GM19328 (cell line): ENCODE results near the gene POC1A.
"Not testable (repeated sequence)": the region's sequence is repeated elsewhere in the genome, so short reads cannot be mapped to it uniquely, and the experiment has no call there.

Experiments
- ATAC-seq: cut with Tn5 transposase; IDR thresholded peaks from one replicate; pipeline ENCODE4 v1.9.1; 2021; ENCODE audit warnings: mild to moderate bottlenecking, moderate library complexity; ENCODE audit not compliant: unreplicated experiment

Gene POC1A

DNA sequence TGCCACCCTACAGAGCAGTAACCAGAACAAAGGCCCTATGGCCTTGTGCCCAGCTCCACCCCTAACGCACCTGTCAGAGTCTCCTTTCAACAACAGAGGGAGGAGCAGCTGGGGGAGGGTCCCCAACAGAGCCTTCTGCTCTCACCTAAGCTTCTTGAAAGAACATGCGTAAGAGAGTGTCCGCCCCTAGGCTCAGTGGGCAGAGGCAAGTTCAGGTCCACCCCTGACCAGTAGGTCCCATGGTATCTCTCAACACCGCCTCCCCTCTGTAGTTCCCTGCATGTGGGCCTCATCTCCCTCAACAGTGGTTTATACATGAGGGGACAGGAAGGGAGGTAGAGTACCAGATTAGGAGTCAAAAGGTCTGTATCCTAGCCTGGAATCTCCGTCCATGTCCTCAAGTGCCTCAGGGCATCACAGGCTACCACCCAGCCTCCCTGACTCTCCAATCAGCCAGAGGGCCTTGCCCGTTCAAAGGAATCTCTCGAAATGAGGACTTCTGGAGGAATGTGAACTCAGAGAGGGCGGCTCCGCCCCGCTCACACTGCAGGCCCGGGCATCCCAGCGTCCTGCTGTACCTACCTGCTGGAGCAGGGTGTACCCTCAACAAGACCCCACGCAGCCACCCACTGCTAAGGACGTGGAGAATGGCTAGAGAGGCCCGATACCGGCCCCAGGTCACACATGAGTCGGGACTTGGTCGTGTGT lies 680 bp downstream of the POC1A start:
- no peak for ATAC-seq

DNA sequence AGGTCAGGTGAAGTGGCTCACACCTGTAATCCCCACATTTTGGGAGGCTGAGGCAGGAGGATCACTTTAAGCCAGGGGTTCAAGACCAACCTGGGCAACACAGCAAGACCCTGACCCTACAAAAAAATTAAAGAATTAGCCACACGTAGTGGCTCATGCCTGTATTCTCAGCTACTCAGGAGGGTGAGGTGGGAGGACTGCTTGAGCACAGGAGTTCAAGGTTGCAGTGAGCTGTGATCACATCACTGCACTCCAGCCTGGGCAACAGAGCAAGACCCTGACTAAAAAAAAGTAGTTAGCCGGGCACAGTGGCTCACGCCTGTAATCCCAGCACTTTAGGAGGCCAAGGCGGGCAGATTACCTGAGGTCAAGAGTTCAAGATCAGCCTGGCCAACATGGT lies 2.2 kb downstream of the POC1A start:
- ATAC-seq, result not testable (repeated sequence)

DNA sequence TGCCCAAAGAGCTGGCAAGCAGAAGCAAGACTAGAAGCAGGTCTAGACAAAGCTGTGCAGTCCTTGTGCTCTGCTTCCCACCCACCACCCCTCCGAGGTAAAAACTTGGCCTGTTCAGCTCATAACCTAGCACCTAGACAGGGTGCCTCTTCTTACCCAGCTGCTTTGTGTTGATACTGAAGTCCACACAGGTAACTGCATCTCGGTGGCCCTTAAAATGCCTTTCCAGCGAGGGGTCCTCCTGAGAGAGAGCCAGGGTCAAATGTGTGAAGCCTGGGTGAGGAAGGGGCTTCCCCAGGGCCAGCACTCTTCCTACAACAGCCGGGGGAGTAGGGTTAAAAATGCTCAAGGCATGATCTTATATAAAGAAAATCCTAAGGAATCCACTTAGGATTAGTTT lies 3.4 kb downstream of the POC1A start:
- no peak for ATAC-seq

DNA sequence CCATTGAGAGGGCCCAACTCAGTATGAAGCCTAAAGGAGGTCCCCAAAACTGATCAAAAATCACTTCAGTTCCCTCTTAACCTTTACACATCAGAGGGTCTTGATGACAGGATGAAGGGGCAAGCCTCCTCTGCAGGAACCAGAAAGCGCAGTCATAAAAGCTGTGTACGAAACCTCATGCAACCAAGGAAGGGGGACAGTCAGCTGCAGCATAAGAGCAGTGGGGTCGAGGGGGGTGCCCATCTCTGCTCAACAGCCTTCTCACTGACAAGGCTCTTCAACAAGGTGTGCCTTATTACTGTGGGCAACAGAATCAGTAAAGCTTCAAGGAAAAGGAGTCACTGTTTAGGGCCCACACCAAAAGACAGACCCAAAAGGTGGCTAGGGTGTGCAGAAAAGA lies 3.9 kb downstream of the POC1A start:
- ATAC-seq, result no peak

DNA sequence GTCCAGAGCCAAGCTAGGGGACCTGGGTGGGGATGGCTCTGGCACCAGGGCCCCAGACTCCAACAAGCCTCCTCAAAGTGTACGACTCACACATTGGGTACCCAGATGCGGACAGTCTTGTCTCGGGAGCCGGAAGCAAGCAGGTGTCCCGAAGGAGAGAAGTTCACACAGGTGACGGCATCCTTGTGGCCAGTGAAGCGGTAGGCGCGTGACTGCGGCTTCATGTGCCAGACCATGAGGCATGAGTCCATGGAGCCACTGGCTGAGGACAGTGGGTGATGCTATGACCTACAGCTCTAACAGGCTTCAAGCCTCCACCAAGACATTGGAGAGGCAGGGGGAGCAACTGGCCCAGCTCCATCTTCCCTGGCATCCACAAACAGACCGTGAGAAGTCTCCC lies 4.5 kb downstream of the POC1A start:
- ATAC-seq, result no peak

DNA sequence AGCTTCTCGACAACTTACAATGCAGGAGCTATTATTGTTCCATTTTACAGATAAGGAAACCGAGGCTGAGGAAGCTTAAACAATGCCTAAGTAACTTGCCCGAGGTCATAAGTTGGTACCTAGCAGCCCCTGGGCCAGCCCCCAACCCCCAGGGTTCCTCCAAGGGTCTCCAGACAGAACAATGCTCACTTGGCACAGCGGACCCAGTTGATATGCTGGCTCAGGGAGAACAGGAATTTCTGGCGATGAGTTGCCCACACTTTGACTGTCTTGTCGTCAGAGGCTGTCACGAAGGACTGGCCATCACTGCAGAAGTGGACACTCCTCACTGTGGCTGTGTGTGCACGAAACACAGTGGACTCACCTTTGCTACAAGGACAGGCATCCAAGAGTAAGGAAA lies 5.2 kb downstream of the POC1A start:
- no peak for ATAC-seq

DNA sequence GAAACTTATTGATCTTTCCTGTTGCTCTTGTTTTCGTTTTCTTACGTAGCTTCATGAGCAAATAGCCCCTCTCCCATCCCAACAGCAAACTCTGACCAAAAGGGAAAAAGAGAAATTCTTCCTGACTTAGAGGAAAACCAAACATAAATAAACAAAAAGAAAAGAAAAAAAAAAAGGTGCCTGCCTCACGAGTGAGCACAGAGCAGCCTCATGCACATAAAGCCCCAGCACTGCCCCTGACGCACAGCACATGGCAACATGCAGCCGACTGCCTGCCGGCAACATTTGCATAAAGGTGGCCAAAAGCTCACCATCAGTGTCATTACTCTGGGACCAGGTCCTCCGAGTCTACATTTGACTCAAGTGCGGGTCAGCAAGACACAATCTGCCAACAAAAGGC lies 6.4 kb downstream of the POC1A start:
- no peak for ATAC-seq

DNA sequence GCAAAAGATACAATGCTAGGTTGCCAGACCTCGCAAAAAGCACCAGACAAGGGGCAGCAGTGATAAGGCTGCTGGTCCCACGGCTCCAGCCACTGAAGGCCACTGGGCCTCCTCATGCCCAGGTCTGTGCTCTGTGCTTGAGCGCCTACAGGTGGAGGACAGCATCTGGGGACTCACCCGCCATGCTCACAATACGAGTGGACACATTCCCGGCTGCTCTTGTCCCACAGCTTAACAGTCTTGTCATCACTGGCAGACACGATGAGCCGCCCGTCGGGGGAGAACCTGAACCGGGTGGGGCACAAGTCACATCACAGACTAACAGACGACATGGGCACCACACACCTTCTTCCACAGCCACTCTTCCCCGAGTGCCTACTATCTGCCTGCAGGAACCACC lies 7.4 kb downstream of the POC1A start:
- no peak for ATAC-seq

DNA sequence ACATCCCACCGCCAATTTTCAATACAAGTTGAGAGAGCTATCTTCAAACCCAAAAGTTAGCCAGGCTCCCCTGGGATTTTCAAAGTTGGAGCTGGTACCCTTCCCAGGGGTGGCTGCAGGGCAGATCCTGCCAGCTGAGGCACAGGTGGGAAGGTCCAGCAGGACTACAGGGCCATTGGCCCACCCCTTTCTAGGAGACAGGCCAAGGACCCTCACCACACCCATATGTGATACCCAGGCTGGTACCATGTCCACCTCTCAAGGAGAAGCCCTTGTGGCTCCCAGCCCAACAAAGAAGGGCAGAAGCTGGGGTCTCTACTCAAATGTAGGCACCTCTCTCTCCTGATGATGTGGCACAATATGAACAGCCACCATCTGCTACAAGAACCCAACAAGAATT lies 8.0 kb downstream of the POC1A start:
- no peak for ATAC-seq

DNA sequence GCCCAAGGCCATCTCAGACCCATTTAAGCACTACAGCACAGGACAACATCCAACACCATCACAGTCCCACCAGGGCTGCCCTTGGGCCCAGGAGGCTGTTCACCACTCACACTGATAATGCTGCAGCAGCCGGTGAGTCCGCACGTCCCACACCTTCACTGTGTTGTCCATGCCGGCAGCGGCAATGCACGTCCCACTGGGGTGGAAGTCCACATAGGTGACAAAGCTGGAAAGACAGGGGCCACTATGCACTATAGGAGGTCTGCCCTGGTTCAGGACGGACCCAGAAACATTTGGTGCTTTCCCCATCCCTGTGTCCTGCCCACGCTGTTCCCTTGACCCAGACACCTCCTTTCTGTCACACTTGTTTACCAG lies 8.5 kb downstream of the POC1A start:
- ATAC-seq, result no peak

DNA sequence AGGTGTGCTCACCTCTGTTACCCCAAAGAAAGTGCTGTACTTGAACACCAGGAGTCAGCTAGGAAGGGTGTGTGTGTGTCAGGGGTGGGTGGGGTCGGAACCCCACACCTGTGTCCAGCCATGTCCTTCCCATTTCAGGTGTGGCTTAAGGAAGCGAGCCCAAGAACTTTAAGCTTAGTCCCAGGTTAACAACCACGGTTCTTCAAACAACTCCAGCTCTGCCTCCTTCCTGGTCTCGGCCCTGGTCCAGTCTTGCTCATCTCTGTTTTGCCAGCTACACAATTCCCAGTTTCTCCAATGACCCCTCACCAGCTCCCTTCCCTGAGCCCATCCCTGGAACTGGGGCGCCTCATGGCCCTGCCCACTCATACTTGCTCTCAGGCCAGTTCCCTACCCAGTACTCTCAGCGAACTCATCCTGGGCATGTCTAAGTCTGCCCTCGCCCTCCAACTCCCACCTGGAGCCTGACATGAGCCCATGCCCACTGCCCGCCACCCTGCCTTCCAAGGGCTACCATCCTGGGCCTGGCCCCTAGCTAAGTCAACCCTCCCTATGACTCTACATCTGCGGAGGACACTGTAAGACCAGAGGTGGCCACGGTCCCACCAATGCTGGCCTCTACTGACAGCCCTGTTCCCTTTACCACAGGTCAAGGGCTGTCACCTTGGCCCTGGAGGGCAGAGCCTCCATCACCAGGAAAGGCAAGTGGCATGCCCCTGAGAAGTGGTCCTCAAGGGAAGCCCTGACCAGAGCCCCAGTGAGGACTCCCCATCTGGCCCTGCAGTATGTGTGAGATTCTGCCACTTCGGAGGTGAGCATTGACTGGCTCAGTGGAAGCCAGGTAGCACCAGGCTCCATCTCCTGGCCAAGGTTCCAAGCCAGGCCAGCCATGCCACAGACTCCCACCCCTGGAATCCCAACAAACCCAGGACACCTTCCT lies 9.2 kb downstream of the POC1A start:
- no peak for ATAC-seq

DNA sequence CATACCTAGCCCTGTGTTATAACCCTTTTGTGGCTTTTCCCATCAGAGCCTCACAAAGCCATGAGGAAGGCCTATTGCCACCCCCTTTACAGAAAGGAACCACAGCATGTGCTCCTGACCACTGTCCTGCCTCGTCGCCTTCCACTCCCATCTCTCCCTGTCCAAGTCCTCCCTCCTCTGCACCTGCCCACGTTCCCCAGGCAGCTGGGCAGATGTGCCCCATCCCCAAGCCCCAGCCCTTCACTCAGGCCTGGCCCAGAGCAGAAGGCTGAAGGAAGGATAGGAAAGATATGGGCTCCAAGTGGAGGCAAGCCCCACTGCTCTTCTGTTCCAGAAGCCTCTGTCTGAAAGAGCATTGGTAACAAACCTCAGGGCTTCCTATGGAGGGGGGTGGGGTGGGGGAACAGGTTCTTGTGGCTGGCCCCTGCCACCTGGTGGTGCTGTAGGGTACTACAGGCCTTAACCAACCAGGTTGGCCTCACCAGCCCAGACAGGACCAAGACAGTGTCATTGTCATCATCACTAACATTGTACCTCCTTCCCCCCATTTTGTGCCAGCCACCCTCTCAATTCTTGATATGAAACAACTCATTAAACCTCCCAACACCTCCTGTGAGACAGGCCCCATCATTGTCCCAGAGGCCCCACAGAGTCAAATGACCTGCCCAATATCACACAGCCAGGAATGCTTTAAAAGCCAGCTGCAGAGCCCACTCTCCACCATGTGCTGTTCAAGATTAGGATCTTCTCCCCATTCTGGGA lies 10.0 kb downstream of the POC1A start:
- ATAC-seq, result no peak

DNA sequence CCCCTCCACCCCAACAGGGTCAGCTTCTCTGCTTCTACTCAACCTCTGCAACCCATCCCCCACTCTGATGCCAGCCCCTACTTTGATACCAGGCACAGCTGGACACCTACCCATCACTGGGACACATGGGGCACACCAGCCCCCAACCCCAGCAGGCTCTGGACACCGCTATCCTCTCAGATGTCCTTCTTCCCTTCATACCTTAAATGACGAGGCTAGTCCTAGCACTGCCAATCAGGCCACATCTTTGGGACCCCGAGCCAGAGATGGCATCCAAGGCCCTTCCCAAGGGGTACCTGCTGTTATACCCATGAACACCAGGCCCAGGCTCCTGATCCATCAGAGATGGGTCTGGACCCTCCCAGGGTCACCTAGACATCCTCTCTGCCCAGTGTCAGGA lies 10.6 kb downstream of the POC1A start:
- no peak for ATAC-seq

DNA sequence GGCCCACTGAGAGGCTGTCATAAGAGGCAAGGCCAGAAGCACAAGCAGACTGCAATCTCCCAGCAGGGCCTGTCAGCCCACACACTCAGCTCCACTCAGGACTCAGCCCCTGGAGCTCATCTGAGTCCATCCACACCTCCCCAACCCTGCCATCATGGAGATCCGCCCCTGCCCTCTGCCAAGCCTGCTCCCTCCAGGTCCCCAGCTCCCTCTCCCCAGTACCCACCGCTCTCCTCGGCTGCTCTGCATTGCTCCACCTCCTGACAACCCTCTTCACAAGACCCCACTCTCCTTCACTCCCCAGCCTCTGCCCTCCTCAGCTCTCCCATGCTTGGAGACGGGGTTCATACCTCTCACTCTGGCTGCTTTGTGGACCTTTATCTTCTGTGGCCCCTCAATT lies 11.1 kb downstream of the POC1A start:
- ATAC-seq, result no peak

DNA sequence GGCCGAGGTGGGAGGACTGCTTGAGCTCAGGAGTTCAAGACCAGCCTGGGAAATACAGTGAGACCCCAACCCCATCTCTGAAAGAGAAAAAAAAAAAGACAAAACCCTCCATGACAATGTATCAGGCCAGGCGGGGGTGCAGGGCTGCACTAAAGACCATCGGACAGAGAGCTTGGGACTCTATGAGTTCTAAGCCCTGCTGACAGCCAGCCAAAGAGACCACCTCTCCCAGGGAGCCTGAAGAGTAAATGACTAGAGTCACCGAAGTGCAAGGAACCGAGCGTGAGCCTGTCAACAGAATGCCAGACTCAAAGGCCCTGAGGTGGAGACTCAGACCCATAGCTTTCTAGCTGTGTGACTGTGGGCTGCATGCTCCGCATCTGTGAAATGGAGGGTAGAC lies 12.5 kb downstream of the POC1A start:
- no peak for ATAC-seq

DNA sequence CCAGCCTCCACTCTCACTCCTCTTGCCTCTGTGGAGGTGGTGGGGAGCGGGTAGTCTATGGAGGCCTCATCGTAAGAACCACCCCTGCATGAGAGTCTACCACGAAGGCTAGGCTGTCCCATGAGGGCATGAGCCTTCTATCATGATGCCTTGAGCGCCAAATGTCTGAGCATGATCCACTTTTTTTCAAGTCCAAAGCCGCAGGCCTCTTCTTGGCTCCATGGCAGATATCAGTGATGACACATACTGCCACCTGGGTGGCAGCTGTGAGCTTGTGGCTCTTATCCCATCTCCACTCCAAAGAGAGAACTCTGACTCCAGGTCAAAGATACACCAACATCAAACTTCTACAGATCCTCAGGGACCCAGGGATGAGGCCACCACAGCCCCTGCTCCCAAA lies 13.5 kb downstream of the POC1A start:
- ATAC-seq, result no peak

DNA sequence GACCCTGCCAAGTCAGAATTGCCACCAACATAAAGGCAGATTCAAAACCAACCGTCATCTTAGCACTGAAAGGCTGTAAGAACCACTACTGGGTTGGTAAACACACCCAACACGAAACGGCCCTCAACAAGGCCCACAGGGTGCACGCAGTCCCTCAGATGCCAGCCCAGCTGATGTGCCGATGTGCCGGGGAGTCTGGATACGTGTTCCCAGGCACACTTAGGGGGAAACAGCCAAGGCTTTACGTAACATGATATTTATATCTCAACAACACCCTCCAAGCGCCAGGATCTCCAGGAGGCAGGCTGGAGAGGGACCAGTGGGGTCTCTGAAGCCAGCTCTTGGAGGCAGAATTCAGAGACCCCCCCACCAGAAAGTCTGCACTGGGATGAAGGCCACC lies 14.2 kb downstream of the POC1A start:
- ATAC-seq, result no peak

DNA sequence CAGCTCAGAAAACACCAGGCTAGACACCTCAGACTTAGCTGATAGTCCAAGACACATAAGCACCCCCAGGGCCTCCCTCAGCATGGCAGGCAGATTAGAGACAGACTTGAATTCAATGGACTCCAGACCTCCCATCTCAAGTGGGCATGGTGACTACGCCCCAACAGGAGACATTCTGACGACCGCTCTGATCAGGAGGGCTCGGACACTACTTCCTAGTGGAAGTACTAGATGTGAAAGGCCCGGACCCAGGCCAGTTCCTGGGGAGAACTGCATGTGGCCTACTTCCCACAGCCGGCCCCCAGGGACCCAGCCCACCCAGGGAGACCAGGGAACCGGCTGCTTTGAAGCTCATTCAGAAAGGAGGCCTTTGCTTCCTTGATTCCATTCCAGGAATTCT lies 16.9 kb downstream of the POC1A start:
- ATAC-seq, result no peak

DNA sequence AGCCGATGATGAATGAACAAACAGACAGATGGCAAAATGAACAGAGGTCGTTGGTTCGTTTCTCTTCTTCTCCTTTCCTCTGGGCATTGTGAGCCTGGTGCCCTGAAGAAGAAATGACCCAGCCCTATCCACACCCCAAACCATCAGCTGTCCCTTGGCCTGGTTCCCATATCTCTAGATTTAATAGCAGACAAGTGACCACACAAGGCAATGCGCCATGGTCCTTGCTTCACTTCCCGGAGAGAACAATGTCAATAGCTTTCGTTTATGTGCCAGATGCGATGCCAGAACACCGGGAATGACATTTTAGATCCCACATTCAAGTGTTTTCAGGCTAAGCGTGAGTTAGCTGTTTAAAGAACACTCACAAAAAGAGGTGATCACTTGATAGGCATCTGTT lies 17.7 kb downstream of the POC1A start:
- ATAC-seq, result no peak

DNA sequence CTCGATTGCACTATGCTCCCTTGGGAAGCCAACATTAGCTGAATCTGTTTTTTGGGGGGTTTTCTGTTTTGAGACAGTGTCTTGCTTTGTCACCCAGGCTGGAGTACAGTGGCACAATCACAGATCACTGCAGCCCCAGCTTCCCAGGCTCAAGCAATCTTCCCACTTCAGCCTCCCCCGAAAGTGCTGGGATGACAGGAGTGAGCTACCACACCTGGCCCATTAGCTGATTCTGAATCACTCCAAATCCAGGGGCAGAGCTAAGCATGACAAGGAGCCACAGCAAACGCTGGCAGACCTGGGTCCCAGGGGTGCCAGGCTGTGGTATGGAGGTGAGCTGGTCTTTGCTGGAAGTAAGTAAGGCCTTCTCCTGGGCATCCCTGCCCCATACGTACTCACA lies 18.9 kb downstream of the POC1A start:
- no peak for ATAC-seq

DNA sequence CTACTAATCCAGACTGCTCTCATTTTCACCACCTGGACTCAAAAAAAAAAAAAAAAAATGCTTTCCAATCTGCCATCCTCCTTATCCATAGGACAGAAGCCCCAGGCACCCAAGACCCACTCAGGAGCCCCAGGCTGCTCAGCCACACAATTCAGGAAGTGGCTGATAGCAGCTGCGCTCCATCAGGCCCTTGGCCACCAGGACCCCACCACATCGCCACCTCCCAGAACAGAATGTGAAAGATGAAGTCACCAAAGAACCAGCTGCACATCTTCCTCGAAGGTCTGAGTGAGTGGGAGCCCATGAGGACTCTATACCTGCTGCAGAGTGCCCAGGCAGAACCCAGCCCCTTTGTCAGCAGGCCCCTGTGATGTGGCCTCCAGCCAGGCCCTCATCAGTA lies 19.5 kb downstream of the POC1A start:
- no peak for ATAC-seq

DNA sequence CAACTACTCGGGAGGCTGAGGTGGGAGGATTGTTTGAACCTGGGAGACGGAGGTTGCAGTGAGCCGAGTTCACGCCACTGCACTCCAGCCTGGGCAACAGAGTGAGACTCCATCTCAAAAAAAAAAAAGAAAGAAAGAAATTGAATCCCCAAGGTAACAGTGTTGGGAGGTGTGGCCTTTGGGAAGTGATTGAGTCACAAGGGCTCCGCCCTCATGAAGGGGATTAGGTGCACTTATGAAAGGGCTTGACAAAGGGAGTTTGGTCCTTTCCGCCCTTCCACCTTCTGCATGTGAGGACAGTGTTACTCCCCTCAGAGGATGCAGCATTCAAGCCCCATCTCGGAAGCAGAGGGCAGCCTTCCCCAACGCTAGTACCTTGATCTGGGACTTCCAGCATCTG lies 21.3 kb downstream of the POC1A start:
- no peak for ATAC-seq
